ENCODE data around the gene STX10. TPM values are rescaled to one million over a fixed set of nuclear protein-coding genes. Genes with fewer than 3 reads are reported as not detected.

The STX10 gene
- total and polyA plus RNA-seq, 9 of the 15 experiments (the other 6 are each of a cell fraction or from before 2014, with no cell fraction given) = 0.51 to 66.3 (median 31.0) TPM

DNA sequence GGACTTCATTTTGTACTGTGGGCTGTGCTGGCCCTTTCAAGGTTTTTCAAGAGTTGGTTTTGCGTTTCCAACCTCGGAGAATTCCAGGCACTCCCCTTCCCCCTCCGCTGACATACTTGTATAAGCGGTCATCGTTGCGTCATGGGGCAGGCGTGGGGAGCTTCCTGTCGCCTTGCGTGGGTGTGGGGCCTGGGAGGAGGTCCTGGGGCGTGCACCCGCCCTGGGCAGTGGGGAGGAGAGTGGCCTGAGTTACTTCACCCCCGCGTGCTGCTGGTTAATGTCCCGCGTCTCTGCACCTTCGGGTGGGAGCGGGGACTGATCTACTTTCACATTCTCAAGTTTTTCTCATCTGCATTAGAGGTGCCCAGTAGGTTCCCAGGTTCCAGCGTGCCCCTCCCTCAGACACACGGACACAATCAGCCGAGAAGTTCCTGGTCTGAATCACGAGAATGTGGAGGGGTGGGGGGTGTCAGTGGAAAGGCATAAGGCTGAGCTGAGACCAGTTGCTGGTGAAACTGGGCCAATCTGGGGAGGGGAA is 4.1 kb upstream of the STX10 start (continued):
- TF ChIP-seq, protein P1, sequence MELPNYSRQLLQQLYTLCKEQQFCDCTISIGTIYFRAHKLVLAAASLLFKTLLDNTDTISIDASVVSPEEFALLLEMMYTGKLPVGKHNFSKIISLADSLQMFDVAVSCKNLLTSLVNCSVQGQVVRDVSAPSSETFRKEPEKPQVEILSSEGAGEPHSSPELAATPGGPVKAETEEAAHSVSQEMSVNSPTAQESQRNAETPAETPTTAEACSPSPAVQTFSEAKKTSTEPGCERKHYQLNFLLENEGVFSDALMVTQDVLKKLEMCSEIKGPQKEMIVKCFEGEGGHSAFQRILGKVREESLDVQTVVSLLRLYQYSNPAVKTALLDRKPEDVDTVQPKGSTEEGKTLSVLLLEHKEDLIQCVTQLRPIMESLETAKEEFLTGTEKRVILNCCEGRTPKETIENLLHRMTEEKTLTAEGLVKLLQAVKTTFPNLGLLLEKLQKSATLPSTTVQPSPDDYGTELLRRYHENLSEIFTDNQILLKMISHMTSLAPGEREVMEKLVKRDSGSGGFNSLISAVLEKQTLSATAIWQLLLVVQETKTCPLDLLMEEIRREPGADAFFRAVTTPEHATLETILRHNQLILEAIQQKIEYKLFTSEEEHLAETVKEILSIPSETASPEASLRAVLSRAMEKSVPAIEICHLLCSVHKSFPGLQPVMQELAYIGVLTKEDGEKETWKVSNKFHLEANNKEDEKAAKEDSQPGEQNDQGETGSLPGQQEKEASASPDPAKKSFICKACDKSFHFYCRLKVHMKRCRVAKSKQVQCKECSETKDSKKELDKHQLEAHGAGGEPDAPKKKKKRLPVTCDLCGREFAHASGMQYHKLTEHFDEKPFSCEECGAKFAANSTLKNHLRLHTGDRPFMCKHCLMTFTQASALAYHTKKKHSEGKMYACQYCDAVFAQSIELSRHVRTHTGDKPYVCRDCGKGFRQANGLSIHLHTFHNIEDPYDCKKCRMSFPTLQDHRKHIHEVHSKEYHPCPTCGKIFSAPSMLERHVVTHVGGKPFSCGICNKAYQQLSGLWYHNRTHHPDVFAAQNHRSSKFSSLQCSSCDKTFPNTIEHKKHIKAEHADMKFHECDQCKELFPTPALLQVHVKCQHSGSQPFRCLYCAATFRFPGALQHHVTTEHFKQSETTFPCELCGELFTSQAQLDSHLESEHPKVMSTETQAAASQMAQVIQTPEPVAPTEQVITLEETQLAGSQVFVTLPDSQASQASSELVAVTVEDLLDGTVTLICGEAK (IDR thresholded peaks at IDR 0.05) = peak; percentile 36; the same call in 1 of the 2 replicates
- TF ChIP-seq, protein P1 (CRISPR knock-in tag; IDR thresholded peaks at IDR 0.05) = peak; percentile 51
- TF ChIP-seq ZZZ3 (IDR thresholded peaks at IDR 0.05) (no peak), ZNF23 (CRISPR knock-in tag; IDR thresholded peaks at IDR 0.05) (no peak), HMGN3 (IDR thresholded peaks at IDR 0.05; ENCODE audit: borderline replicate concordance, extremely low read depth, insufficient read length, low read depth, low read length) (peak; percentile 88), NFE2 (IDR thresholded peaks at IDR 0.05; ENCODE audit: low read depth) (no peak), RFX7 (CRISPR knock-in tag; IDR thresholded peaks at IDR 0.05) (no peak), NFIX (CRISPR knock-in tag; IDR thresholded peaks at IDR 0.05; ENCODE audit: low read depth) (no peak), ILF3 (IDR thresholded peaks at IDR 0.05; ENCODE audit: borderline replicate concordance) (no peak), ZNF589 (CRISPR knock-in tag; IDR thresholded peaks at IDR 0.05; ENCODE audit: low read depth) (no peak; the same call in 1 of the 2 replicates), MTA1 (IDR thresholded peaks at IDR 0.05; ENCODE audit: borderline replicate concordance) (peak; percentile 70; the same call in 1 of the 2 replicates), CHD1 (IDR thresholded peaks at IDR 0.05; ENCODE audit: low read length) (peak; percentile 7)
- TF ChIP-seq, protein P2, sequence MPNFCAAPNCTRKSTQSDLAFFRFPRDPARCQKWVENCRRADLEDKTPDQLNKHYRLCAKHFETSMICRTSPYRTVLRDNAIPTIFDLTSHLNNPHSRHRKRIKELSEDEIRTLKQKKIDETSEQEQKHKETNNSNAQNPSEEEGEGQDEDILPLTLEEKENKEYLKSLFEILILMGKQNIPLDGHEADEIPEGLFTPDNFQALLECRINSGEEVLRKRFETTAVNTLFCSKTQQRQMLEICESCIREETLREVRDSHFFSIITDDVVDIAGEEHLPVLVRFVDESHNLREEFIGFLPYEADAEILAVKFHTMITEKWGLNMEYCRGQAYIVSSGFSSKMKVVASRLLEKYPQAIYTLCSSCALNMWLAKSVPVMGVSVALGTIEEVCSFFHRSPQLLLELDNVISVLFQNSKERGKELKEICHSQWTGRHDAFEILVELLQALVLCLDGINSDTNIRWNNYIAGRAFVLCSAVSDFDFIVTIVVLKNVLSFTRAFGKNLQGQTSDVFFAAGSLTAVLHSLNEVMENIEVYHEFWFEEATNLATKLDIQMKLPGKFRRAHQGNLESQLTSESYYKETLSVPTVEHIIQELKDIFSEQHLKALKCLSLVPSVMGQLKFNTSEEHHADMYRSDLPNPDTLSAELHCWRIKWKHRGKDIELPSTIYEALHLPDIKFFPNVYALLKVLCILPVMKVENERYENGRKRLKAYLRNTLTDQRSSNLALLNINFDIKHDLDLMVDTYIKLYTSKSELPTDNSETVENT (CRISPR knock-in tag; IDR thresholded peaks at IDR 0.05) = no peak
- TF ChIP-seq, protein P3, sequence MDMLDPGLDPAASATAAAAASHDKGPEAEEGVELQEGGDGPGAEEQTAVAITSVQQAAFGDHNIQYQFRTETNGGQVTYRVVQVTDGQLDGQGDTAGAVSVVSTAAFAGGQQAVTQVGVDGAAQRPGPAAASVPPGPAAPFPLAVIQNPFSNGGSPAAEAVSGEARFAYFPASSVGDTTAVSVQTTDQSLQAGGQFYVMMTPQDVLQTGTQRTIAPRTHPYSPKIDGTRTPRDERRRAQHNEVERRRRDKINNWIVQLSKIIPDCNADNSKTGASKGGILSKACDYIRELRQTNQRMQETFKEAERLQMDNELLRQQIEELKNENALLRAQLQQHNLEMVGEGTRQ (CRISPR knock-in tag; IDR thresholded peaks at IDR 0.05) = no peak
- TF ChIP-seq, protein P4, sequence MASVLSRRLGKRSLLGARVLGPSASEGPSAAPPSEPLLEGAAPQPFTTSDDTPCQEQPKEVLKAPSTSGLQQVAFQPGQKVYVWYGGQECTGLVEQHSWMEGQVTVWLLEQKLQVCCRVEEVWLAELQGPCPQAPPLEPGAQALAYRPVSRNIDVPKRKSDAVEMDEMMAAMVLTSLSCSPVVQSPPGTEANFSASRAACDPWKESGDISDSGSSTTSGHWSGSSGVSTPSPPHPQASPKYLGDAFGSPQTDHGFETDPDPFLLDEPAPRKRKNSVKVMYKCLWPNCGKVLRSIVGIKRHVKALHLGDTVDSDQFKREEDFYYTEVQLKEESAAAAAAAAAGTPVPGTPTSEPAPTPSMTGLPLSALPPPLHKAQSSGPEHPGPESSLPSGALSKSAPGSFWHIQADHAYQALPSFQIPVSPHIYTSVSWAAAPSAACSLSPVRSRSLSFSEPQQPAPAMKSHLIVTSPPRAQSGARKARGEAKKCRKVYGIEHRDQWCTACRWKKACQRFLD (CRISPR knock-in tag; IDR thresholded peaks at IDR 0.05) = no peak

Measured in K562 (cell line).